ENCODE results near the gene CACNA1F.

The CACNA1F gene

GRCh38 chrX:49199906-49200771, 33.0 kb downstream of the CACNA1F start, which contains the start of gene SYP:
Gene SYP, minus strand, starts transcription at chrX:49200193. Its CDS starts 7 bp downstream, at chrX:49200186.
- peak within 1 kb of the TSS; percentile 83 for H3K4me2 ChIP-seq (ENCODE audit: low read length)
- H4K20me1 ChIP-seq (ENCODE audit: insufficient read depth, low read length) = no peaks in the 10 kb centered on the region
- peaks cover 10% of the 10 kb centered on the region for H3K4me1 ChIP-seq (ENCODE audit: insufficient read depth, low read length, severe bottlenecking)
- H3K27ac ChIP-seq (ENCODE audit: low read depth, low read length, poor library complexity, severe bottlenecking) = no peak within 1 kb of the TSS
- H2AFZ ChIP-seq (ENCODE audit: low read length) = no peak within 1 kb of the TSS
- peak within 1 kb of the TSS; percentile 67 for H3K9ac ChIP-seq (ENCODE audit: low read length)
- no peak for TF ChIP-seq CTCF (IDR thresholded peaks at IDR 0.05; ENCODE audit: low read length)
- TF ChIP-seq EZH2 (IDR thresholded peaks at IDR 0.05; ENCODE audit: borderline replicate concordance, low read length) = no peak
- no peaks in the 10 kb centered on the region for H3F3A ChIP-seq (ENCODE audit: insufficient read depth, low read length)
- peak within 1 kb of the TSS; percentile 58 for H3K4me3 ChIP-seq (ENCODE audit: low read depth, low read length, poor library complexity, severe bottlenecking)
- no peaks in the 10 kb centered on the region for H3K27me3 ChIP-seq (ENCODE audit: insufficient read depth, low read length)
- H3K79me2 ChIP-seq (ENCODE audit: insufficient read depth, low read length) = no peaks in the 10 kb centered on the region
- no peaks in the 10 kb centered on the region for H3K36me3 ChIP-seq (ENCODE audit: insufficient read depth, low read length)
- no peaks in the 10 kb centered on the region for H3K9me2 ChIP-seq (ENCODE audit: low read depth, low read length)
- H3K9me3 ChIP-seq (ENCODE audit: low read length) = no peaks in the 10 kb centered on the region

GRCh38 chrX:49199315-49199595, 33.9 kb downstream of the CACNA1F start:
- Histone ChIP-seq H3K4me1 (ENCODE audit: insufficient read depth, low read length, severe bottlenecking) (peaks cover 10% of the 10 kb centered on the region), H2AFZ (ENCODE audit: low read length) (no peak overlapping the region), H3K27ac (ENCODE audit: low read depth, low read length, poor library complexity, severe bottlenecking) (no peak overlapping the region), H3K9me3 (ENCODE audit: low read length) (no peaks in the 10 kb centered on the region), H3K9me2 (ENCODE audit: low read depth, low read length) (no peaks in the 10 kb centered on the region), H3K9ac (ENCODE audit: low read length) (no peak overlapping the region), H3K4me3 (ENCODE audit: low read depth, low read length, poor library complexity, severe bottlenecking) (no peak overlapping the region), H4K20me1 (ENCODE audit: insufficient read depth, low read length) (no peaks in the 10 kb centered on the region), H3K27me3 (ENCODE audit: insufficient read depth, low read length) (no peaks in the 10 kb centered on the region), H3K36me3 (ENCODE audit: insufficient read depth, low read length) (no peaks in the 10 kb centered on the region), H3K4me2 (ENCODE audit: low read length) (no peak overlapping the region), H3F3A (ENCODE audit: insufficient read depth, low read length) (no peaks in the 10 kb centered on the region), H3K79me2 (ENCODE audit: insufficient read depth, low read length) (no peaks in the 10 kb centered on the region)
- TF ChIP-seq EZH2 (IDR thresholded peaks at IDR 0.05; ENCODE audit: borderline replicate concordance, low read length) (no peak), CTCF (IDR thresholded peaks at IDR 0.05; ENCODE audit: low read length) (no peak)

GRCh38 chrX:49198540-49199314, 34.4 kb downstream of the CACNA1F start:
- Histone ChIP-seq H3K9ac (ENCODE audit: low read length) (no peak overlapping the region), H3K4me2 (ENCODE audit: low read length) (no peak overlapping the region), H3K27me3 (ENCODE audit: insufficient read depth, low read length) (no peaks in the 10 kb centered on the region), H3K4me1 (ENCODE audit: insufficient read depth, low read length, severe bottlenecking) (peaks cover 10% of the 10 kb centered on the region), H3K9me3 (ENCODE audit: low read length) (no peaks in the 10 kb centered on the region), H3K9me2 (ENCODE audit: low read depth, low read length) (no peaks in the 10 kb centered on the region), H3F3A (ENCODE audit: insufficient read depth, low read length) (no peaks in the 10 kb centered on the region), H3K79me2 (ENCODE audit: insufficient read depth, low read length) (no peaks in the 10 kb centered on the region), H3K27ac (ENCODE audit: low read depth, low read length, poor library complexity, severe bottlenecking) (no peak overlapping the region), H3K4me3 (ENCODE audit: low read depth, low read length, poor library complexity, severe bottlenecking) (no peak overlapping the region), H2AFZ (ENCODE audit: low read length) (no peak overlapping the region), H4K20me1 (ENCODE audit: insufficient read depth, low read length) (no peaks in the 10 kb centered on the region), H3K36me3 (ENCODE audit: insufficient read depth, low read length) (no peaks in the 10 kb centered on the region)
- no peak for TF ChIP-seq EZH2 (IDR thresholded peaks at IDR 0.05; ENCODE audit: borderline replicate concordance, low read length)
- TF ChIP-seq CTCF (IDR thresholded peaks at IDR 0.05; ENCODE audit: low read length) = no peak

All from OCI-LY1 (cell line).